WTC11 (cell line): ENCODE results near the gene HECW1. TPM values are rescaled to one million over a fixed set of nuclear protein-coding genes. Genes with fewer than 3 reads are reported as not detected.

ENCODE experiments used
- ATAC-seq: fragments of 200-7000 bp; cut with Tn5 transposase; 2 replicates; pipeline ENCODE4 v1.10.0; 2021; ENCODE audit warnings: mild to moderate bottlenecking, moderate library complexity
- CTCF ChIA-PET: fragments of 300-600 bp; sonication (Branson Sonifier 250); formaldehyde crosslinking; loops from one replicate; lab custom pipeline; 2021; ENCODE audit warnings: antibody characterized with exemption; lab: Charles Lee
- POLR2A ChIA-PET: fragments of 350-600 bp; sonication (Branson Sonifier 250); formaldehyde crosslinking; loops from one replicate; lab custom pipeline; 2021; ENCODE audit warnings: antibody characterized with exemption; lab: Charles Lee
- DNase-seq: peaks from one replicate; pipeline ENCODE4 v3.0.0; 2021; ENCODE audit warnings: low spot score
- H3K27ac Mint-ChIP-seq: 2 replicates; pipeline ENCODE4 v1.8.0; 2021; ENCODE audit warnings: mixed read lengths
- H3K27me3 Mint-ChIP-seq: 2 replicates; pipeline ENCODE4 v1.8.0; 2021; ENCODE audit warnings: low read depth, mild to moderate bottlenecking, moderate library complexity, mixed read lengths
- H3K36me3 Mint-ChIP-seq: 2 replicates; pipeline ENCODE4 v1.8.0; 2021; ENCODE audit warnings: mixed read lengths
- H3K4me1 Mint-ChIP-seq: 2 replicates; pipeline ENCODE4 v1.8.0; 2022; ENCODE audit warnings: mixed read lengths
- H3K4me3 Mint-ChIP-seq: 2 replicates; pipeline ENCODE4 v1.8.0; 2021; ENCODE audit warnings: mild to moderate bottlenecking, moderate library complexity, mixed read lengths
- H3K9me3 Mint-ChIP-seq: 2 replicates; pipeline ENCODE4 v1.8.0; 2021; ENCODE audit warnings: mixed read lengths
- ATF1 ChIP-seq: sonication (generic); formaldehyde crosslinking; IDR thresholded peaks from 2 replicates; pipeline ENCODE4 v1.8.1; 2023; ENCODE audit warnings: mild to moderate bottlenecking, moderate library complexity, missing genetic modification reagents
- ESRRA ChIP-seq: sonication (generic); formaldehyde crosslinking; IDR thresholded peaks from 2 replicates; pipeline ENCODE4 v1.8.1; 2022; ENCODE audit warnings: mild to moderate bottlenecking, missing genetic modification reagents, borderline replicate concordance
- FOXJ3 ChIP-seq: sonication (generic); formaldehyde crosslinking; IDR thresholded peaks from 2 replicates; pipeline ENCODE4 v1.9.0; 2021; ENCODE audit warnings: missing genetic modification reagents, mild to moderate bottlenecking, borderline replicate concordance
- GRHL2 ChIP-seq: fragments of 250-450 bp; sonication (Bioruptor Pico); IDR thresholded peaks from 2 replicates; pipeline ENCODE4 v1.8.0; 2022; ENCODE audit warnings: mild to moderate bottlenecking, moderate library complexity; ENCODE audit not compliant: insufficient replicate concordance, severe bottlenecking
- NR2C2 ChIP-seq: sonication (generic); formaldehyde crosslinking; IDR thresholded peaks from 2 replicates; pipeline ENCODE4 v1.8.0; 2022; ENCODE audit warnings: mild to moderate bottlenecking, missing genetic modification reagents
- NR3C1 ChIP-seq: sonication (generic); formaldehyde crosslinking; conservative IDR thresholded peaks from 2 replicates; pipeline ENCODE4 v1.8.1; 2023; ENCODE audit warnings: low read depth, mild to moderate bottlenecking, missing genetic modification reagents
- OVOL2 ChIP-seq: fragments of 250-450 bp; sonication (Bioruptor Pico); IDR thresholded peaks from 2 replicates; pipeline ENCODE4 v1.9.0; 2021; ENCODE audit warnings: mild to moderate bottlenecking, borderline replicate concordance
- SMAD4 ChIP-seq: sonication (generic); formaldehyde crosslinking; IDR thresholded peaks from 2 replicates; pipeline ENCODE4 v1.8.0; 2022; ENCODE audit warnings: mild to moderate bottlenecking, missing genetic modification reagents
- SP1 ChIP-seq: sonication (generic); formaldehyde crosslinking; conservative IDR thresholded peaks from 2 replicates; pipeline ENCODE4 v1.8.1; 2022; ENCODE audit warnings: missing genetic modification reagents
- ZNF396 ChIP-seq: fragments of 250-450 bp; sonication (Bioruptor Pico); IDR thresholded peaks from 2 replicates; pipeline ENCODE4 v1.8.0; 2021; ENCODE audit warnings: mild to moderate bottlenecking, moderate library complexity, borderline replicate concordance
- total RNA-seq: library from RNA; stranded (reverse); gene quantifications from 3 replicates; pipeline ENCODE4 v1.2.3, GENCODE V29; 2021
- TF ChIP-seq, protein P1 (sequence below): sonication (generic); formaldehyde crosslinking; IDR thresholded peaks from 2 replicates; pipeline ENCODE4 v1.8.0; 2022; ENCODE audit warnings: mild to moderate bottlenecking, missing genetic modification reagents
- TF ChIP-seq, protein P2 (sequence below): sonication (generic); formaldehyde crosslinking; IDR thresholded peaks from 2 replicates; pipeline ENCODE4 v1.8.1; 2022; ENCODE audit warnings: low read depth, mild to moderate bottlenecking, moderate library complexity, missing genetic modification reagents, borderline replicate concordance
- TF ChIP-seq, protein P3 (sequence below): sonication (generic); formaldehyde crosslinking; IDR thresholded peaks from 2 replicates; pipeline ENCODE4 v1.8.1; 2022; ENCODE audit warnings: missing genetic modification reagents, borderline replicate concordance
- TF ChIP-seq, protein P4 (sequence below): fragments of 250-450 bp; sonication (Bioruptor Pico); IDR thresholded peaks from 2 replicates; pipeline ENCODE4 v1.9.0; 2021; ENCODE audit warnings: moderate library complexity, mild to moderate bottlenecking, inconsistent platforms, borderline replicate concordance
- TF ChIP-seq, protein P5 (sequence below): sonication (generic); formaldehyde crosslinking; IDR thresholded peaks from 2 replicates; pipeline ENCODE4 v1.8.1; 2023; ENCODE audit warnings: mild to moderate bottlenecking, missing genetic modification reagents
- TF ChIP-seq, protein P6 (sequence below): sonication (generic); formaldehyde crosslinking; IDR thresholded peaks from 2 replicates; pipeline ENCODE4 v1.8.0; 2022; ENCODE audit warnings: mild to moderate bottlenecking, missing genetic modification reagents
- TF ChIP-seq, protein P7 (sequence below): sonication (generic); formaldehyde crosslinking; IDR thresholded peaks from 2 replicates; pipeline ENCODE4 v1.8.1; 2023; ENCODE audit warnings: mild to moderate bottlenecking, missing genetic modification reagents

Gene HECW1
- total RNA-seq, 1 experiment from 2014 or later, result 6.1 TPM

DNA sequence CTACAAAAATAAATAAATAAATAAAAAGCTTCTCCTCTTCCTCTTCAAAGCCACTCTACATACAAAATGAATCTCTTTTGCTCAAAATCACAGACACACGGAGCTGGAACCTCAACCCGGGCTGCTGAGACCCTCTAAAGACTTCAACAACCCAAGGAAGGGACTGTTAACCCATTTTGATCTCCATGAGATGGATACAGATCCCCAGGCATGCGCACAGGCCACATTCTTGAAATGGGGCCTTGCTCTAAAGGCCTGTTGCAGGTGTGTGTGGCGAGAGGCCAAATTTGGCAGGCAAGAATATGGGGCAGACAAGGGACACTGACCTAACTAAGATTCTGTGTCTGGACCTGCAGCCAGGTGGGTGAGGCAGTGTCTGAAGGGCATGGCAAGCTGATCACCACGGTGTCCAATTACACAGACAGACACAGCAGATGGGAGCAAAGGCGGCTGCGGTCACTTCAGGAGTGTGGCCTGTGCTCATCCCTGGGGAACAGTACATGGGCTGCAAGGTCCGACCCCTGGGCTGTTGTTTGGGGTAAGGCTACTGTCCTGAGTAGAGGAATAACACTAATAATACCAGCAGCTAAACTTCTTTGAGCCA, 219.8 kb downstream of the HECW1 start:
- ChIA-PET POLR2A (no interaction called here), CTCF (interaction anchor here (1.0 to 2.7 kb wide), 3 partner anchors 108 to 250 kb away, joined by 3 to 12 read pairs (median 4); partner anchors contain the start of gene STK17A)
- TF ChIP-seq, protein P1, sequence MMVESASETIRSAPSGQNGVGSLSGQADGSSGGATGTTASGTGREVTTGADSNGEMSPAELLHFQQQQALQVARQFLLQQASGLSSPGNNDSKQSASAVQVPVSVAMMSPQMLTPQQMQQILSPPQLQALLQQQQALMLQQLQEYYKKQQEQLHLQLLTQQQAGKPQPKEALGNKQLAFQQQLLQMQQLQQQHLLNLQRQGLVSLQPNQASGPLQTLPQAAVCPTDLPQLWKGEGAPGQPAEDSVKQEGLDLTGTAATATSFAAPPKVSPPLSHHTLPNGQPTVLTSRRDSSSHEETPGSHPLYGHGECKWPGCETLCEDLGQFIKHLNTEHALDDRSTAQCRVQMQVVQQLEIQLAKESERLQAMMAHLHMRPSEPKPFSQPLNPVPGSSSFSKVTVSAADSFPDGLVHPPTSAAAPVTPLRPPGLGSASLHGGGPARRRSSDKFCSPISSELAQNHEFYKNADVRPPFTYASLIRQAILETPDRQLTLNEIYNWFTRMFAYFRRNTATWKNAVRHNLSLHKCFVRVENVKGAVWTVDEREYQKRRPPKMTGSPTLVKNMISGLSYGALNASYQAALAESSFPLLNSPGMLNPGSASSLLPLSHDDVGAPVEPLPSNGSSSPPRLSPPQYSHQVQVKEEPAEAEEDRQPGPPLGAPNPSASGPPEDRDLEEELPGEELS (CRISPR knock-in tag), result no peak
- no peak for TF ChIP-seq FOXJ3 (CRISPR knock-in tag)
- TF ChIP-seq ATF1 (CRISPR knock-in tag), result no peak
- no peak for TF ChIP-seq GRHL2 (CRISPR knock-in tag)
- TF ChIP-seq, protein P2, sequence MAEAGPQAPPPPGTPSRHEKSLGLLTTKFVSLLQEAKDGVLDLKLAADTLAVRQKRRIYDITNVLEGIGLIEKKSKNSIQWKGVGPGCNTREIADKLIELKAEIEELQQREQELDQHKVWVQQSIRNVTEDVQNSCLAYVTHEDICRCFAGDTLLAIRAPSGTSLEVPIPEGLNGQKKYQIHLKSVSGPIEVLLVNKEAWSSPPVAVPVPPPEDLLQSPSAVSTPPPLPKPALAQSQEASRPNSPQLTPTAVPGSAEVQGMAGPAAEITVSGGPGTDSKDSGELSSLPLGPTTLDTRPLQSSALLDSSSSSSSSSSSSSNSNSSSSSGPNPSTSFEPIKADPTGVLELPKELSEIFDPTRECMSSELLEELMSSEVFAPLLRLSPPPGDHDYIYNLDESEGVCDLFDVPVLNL (CRISPR knock-in tag), result no peak
- TF ChIP-seq, protein P3, sequence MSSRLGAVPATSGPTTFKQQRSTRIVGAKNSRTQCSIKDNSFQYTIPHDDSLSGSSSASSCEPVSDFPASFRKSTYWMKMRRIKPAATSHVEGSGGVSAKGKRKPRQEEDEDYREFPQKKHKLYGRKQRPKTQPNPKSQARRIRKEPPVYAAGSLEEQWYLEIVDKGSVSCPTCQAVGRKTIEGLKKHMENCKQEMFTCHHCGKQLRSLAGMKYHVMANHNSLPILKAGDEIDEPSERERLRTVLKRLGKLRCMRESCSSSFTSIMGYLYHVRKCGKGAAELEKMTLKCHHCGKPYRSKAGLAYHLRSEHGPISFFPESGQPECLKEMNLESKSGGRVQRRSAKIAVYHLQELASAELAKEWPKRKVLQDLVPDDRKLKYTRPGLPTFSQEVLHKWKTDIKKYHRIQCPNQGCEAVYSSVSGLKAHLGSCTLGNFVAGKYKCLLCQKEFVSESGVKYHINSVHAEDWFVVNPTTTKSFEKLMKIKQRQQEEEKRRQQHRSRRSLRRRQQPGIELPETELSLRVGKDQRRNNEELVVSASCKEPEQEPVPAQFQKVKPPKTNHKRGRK (CRISPR knock-in tag), result no peak
- TF ChIP-seq, protein P4, sequence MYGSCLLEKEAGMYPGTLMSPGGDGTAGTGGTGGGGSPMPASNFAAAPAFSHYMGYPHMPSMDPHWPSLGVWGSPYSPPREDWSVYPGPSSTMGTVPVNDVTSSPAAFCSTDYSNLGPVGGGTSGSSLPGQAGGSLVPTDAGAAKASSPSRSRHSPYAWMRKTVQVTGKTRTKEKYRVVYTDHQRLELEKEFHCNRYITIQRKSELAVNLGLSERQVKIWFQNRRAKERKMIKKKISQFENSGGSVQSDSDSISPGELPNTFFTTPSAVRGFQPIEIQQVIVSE (CRISPR knock-in tag), result no peak
- TF ChIP-seq, protein P5, sequence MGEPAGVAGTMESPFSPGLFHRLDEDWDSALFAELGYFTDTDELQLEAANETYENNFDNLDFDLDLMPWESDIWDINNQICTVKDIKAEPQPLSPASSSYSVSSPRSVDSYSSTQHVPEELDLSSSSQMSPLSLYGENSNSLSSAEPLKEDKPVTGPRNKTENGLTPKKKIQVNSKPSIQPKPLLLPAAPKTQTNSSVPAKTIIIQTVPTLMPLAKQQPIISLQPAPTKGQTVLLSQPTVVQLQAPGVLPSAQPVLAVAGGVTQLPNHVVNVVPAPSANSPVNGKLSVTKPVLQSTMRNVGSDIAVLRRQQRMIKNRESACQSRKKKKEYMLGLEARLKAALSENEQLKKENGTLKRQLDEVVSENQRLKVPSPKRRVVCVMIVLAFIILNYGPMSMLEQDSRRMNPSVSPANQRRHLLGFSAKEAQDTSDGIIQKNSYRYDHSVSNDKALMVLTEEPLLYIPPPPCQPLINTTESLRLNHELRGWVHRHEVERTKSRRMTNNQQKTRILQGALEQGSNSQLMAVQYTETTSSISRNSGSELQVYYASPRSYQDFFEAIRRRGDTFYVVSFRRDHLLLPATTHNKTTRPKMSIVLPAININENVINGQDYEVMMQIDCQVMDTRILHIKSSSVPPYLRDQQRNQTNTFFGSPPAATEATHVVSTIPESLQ, result no peak
- TF ChIP-seq OVOL2 (CRISPR knock-in tag), result no peak
- TF ChIP-seq NR3C1 (CRISPR knock-in tag), result no peak
- no peak for TF ChIP-seq NR2C2 (CRISPR knock-in tag)
- no peak for TF ChIP-seq ESRRA (CRISPR knock-in tag)
- ATAC-seq, result no peak
- Mint-ChIP-seq H3K4me3 (no peak overlapping the region), H3K27ac (no peak overlapping the region), H3K36me3 (no peaks in the 10 kb centered on the region), H3K4me1 (peaks cover 26% of the 10 kb centered on the region), H3K27me3 (no peaks in the 10 kb centered on the region), H3K9me3 (no peaks in the 10 kb centered on the region)
- DNase-seq, result no peak

DNA sequence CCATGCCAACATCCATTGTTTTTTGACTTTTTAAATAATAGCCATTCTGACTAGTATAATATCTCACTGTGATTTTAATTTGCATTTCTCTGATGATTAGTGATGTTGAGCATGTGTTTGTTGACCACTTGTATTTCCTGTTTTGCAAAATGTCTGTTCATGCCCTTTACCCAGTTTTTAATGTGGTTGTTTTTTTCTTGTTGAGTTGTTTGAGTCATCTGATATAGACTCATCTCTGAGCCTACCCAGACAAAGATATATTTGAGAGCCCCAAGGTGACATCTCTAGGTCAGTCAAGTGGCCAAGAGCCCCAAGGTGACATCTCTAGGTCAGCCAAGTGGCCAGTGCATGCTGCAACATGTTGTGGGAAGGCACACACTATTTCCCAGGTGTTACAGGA, 224.7 kb downstream of the HECW1 start:
- no peaks in the 10 kb centered on the region for H3K9me3 Mint-ChIP-seq
- ATAC-seq, result no peak
- no peak for DNase-seq
- no peak overlapping the region for H3K4me3 Mint-ChIP-seq
- H3K36me3 Mint-ChIP-seq, result no peaks in the 10 kb centered on the region
- TF ChIP-seq SP1 (CRISPR knock-in tag) (no peak), SMAD4 (CRISPR knock-in tag) (no peak), ZNF396 (no peak)
- TF ChIP-seq, protein P6, sequence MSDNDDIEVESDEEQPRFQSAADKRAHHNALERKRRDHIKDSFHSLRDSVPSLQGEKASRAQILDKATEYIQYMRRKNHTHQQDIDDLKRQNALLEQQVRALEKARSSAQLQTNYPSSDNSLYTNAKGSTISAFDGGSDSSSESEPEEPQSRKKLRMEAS (CRISPR knock-in tag), result no peak
- TF ChIP-seq, protein P7, sequence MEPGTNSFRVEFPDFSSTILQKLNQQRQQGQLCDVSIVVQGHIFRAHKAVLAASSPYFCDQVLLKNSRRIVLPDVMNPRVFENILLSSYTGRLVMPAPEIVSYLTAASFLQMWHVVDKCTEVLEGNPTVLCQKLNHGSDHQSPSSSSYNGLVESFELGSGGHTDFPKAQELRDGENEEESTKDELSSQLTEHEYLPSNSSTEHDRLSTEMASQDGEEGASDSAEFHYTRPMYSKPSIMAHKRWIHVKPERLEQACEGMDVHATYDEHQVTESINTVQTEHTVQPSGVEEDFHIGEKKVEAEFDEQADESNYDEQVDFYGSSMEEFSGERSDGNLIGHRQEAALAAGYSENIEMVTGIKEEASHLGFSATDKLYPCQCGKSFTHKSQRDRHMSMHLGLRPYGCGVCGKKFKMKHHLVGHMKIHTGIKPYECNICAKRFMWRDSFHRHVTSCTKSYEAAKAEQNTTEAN, result no peak
- H3K27ac Mint-ChIP-seq, result no peak overlapping the region
- peaks cover 16% of the 10 kb centered on the region for H3K4me1 Mint-ChIP-seq
- no peaks in the 10 kb centered on the region for H3K27me3 Mint-ChIP-seq
- ChIA-PET CTCF (no interaction called here), POLR2A (no interaction called here)
